GM18873 (cell line): ENCODE data around the gene ZNF518A.
"Not testable (repeated sequence)": the region's sequence is repeated elsewhere in the genome, so short reads cannot be mapped to it uniquely, and the experiment has no call there.

Experiments
- ATAC-seq: cut with Tn5 transposase; IDR thresholded peaks from one replicate; pipeline ENCODE4 v1.9.1; 2021; ENCODE audit warnings: mild to moderate bottlenecking, moderate library complexity, moderate number of reproducible peaks; ENCODE audit not compliant: unreplicated experiment, low FRiP score

Gene ZNF518A

GRCh38 chr10:96133135-96133534, 3.0 kb downstream of the ZNF518A start:
- ATAC-seq: no peak

GRCh38 chr10:96136810-96137209, 6.7 kb downstream of the ZNF518A start:
- no peak for ATAC-seq

- ATAC-seq: no peak
Measured at GRCh38 chr10:96137567-96137966, 7.5 kb downstream of the ZNF518A start.

- ATAC-seq: peak; percentile 84
Measured at GRCh38 chr10:96138102-96138501, 8.0 kb downstream of the ZNF518A start.

GRCh38 chr10:96152437-96152836, 22.3 kb downstream of the ZNF518A start:
- ATAC-seq: no peak

- ATAC-seq: no peak
Measured at GRCh38 chr10:96153070-96153469, 23.0 kb downstream of the ZNF518A start.

GRCh38 chr10:96165726-96166125, 35.6 kb downstream of the ZNF518A start:
- no peak for ATAC-seq

GRCh38 chr10:96168546-96168945, 38.4 kb downstream of the ZNF518A start:
- no peak for ATAC-seq

- ATAC-seq: no peak
Measured at GRCh38 chr10:96170230-96170629, 40.1 kb downstream of the ZNF518A start.

GRCh38 chr10:96172666-96173065, 42.6 kb downstream of the ZNF518A start:
- ATAC-seq: no peak

GRCh38 chr10:96176985-96177384, 46.9 kb downstream of the ZNF518A start:
- ATAC-seq: no peak

- no peak for ATAC-seq
Measured at GRCh38 chr10:96188421-96188820, 58.3 kb downstream of the ZNF518A start.

GRCh38 chr10:96188916-96189315, 58.8 kb downstream of the ZNF518A start:
- no peak for ATAC-seq

GRCh38 chr10:96189505-96189904, 59.4 kb downstream of the ZNF518A start:
- not testable (repeated sequence) for ATAC-seq

GRCh38 chr10:96201525-96201924, 71.4 kb downstream of the ZNF518A start:
- no peak for ATAC-seq

GRCh38 chr10:96205580-96205979, 75.5 kb downstream of the ZNF518A start:
- no peak for ATAC-seq

GRCh38 chr10:96208271-96208670, 78.2 kb downstream of the ZNF518A start:
- peak; percentile 54 for ATAC-seq

- ATAC-seq: no peak
Measured at GRCh38 chr10:96208946-96209345, 78.8 kb downstream of the ZNF518A start.

- ATAC-seq: no peak
Measured at GRCh38 chr10:96211764-96212163, 81.7 kb downstream of the ZNF518A start.

GRCh38 chr10:96212911-96213310, 82.8 kb downstream of the ZNF518A start:
- no peak for ATAC-seq
